Subcutaneous abdominal adipose tissue (tissue), 5 donors: Measurements from ENCODE around the gene LIN54.
A peak's percentile ranks its signal among the peaks of the same experiment; 100 is the strongest.
"Not testable (repeated sequence)": the region's sequence is repeated elsewhere in the genome, so short reads cannot be mapped to it uniquely, and the experiment has no call there.

Experiments used
- H3K27ac ChIP-seq: one replicate; pipeline ENCODE4 v1.7.0; 2013; ENCODE audit warnings: low read depth, mild to moderate bottlenecking, inconsistent platforms, low read length, moderate library complexity
- H3K27me3 ChIP-seq, 5 donors: one replicate each; pipeline ENCODE4 v1.7.0; 2013; ENCODE audit warnings: low read length in 5 of 5, inconsistent platforms in 1 of 5; ENCODE audit not compliant: control insufficient read depth in 5 of 5, insufficient read depth in 4 of 5
- H3K36me3 ChIP-seq, 5 donors: one replicate each; pipeline ENCODE4 v1.7.0; 2013; ENCODE audit warnings: low read length in 5 of 5; ENCODE audit not compliant: control insufficient read depth in 5 of 5, insufficient read depth in 5 of 5
- H3K4me1 ChIP-seq, 5 donors: one replicate each; pipeline ENCODE4 v1.7.0; 2013; ENCODE audit warnings: low read length in 5 of 5, mild to moderate bottlenecking in 3 of 5, moderate library complexity in 1 of 5; ENCODE audit not compliant: control insufficient read depth in 5 of 5, insufficient read depth in 5 of 5
- H3K4me3 ChIP-seq, 5 donors: one replicate each; pipeline ENCODE4 v1.7.0; 2013; ENCODE audit warnings: low read length in 5 of 5, low read depth in 1 of 5
- H3K9ac ChIP-seq, 5 donors: one replicate each; pipeline ENCODE4 v1.7.0; 2013; ENCODE audit warnings: low read length in 5 of 5, mild to moderate bottlenecking in 4 of 5, moderate library complexity in 3 of 5
- H3K9me3 ChIP-seq, 5 donors: one replicate each; pipeline ENCODE4 v1.7.0; 2013; ENCODE audit warnings: low read length in 5 of 5; ENCODE audit not compliant: control insufficient read depth in 5 of 5
- donor health status: healthy.
- donor health status: healthy.
- donor health status: healthy.
- donor health status: healthy.
- donor health status: healthy.

LIN54 gene

GRCh38 chr4:83029688-83030087 is 19.1 kb upstream of the LIN54 start:
- H3K9ac ChIP-seq = no peak overlapping the region
- H3K9me3 ChIP-seq = peaks cover 0 to 11% (median 6%) of the 10 kb centered on the region in 5 donors
- H3K27ac ChIP-seq = no peak overlapping the region
- no peak overlapping the region for H3K4me3 ChIP-seq
- peaks cover 0 to 1% (median 0%) of the 10 kb centered on the region in 5 donors for H3K4me1 ChIP-seq
- peaks cover 0 to under 1% (median 0%) of the 10 kb centered on the region in 5 donors for H3K27me3 ChIP-seq
- no peaks in the 10 kb centered on the region for H3K36me3 ChIP-seq

DNA sequence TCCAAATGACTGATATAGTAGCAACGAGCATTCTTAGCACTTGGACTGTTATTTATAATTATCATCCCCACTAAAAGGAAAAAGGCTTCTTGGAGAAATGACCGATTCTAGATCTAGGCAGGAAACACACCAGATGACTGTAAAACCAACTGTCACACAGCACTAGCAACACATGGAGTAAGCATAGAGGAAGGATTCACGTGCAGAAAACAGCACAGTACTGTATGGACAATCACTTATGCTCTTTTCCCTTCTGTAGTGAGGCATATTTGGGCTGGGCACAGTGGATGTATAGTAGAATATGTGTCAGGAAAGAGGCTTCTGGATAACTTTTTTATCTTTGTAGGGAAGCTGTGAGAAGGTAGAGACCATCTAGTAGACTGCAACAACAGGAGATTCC is 18.4 kb upstream of the LIN54 start:
- H3K9me3 ChIP-seq = peaks cover 0 to 15% (median 9%) of the 10 kb centered on the region in 5 donors
- no peaks in the 10 kb centered on the region for H3K4me1 ChIP-seq
- no peaks in the 10 kb centered on the region for H3K27me3 ChIP-seq
- no peaks in the 10 kb centered on the region for H3K36me3 ChIP-seq
- H3K4me3 ChIP-seq = no peak overlapping the region
- no peak overlapping the region for H3K9ac ChIP-seq
- H3K27ac ChIP-seq = no peak overlapping the region

DNA sequence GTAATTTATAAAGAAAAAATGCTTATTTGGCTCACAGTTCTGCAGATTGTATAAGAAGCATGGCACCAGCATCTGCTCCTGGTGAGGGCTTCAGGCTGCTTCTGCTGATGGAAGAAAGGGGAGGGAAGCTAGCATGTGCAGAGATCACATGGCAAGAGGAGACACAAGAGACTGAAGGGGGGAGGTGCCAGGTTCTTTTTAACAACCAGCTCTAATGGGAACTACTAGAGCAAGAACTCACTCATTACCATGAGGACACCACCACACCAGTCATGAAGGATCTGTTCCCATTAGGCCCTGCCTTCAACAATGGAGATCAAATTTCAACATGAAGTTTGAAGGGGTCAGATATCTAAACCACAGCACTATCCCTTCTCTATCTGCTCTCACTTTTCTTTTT is 14.9 kb upstream of the LIN54 start:
- peaks cover 0 to 18% (median 10%) of the 10 kb centered on the region in 5 donors for H3K9me3 ChIP-seq
- no peak overlapping the region for H3K27ac ChIP-seq
- H3K27me3 ChIP-seq = no peaks in the 10 kb centered on the region
- no peak overlapping the region for H3K4me3 ChIP-seq
- no peaks in the 10 kb centered on the region for H3K4me1 ChIP-seq
- H3K36me3 ChIP-seq = no peaks in the 10 kb centered on the region
- H3K9ac ChIP-seq = no peak overlapping the region

GRCh38 chr4:83024233-83024632 is 13.6 kb upstream of the LIN54 start:
- no peaks in the 10 kb centered on the region for H3K4me1 ChIP-seq
- H3K36me3 ChIP-seq = no peaks in the 10 kb centered on the region
- H3K4me3 ChIP-seq = no peak overlapping the region
- H3K9ac ChIP-seq = no peak overlapping the region
- H3K27me3 ChIP-seq = no peaks in the 10 kb centered on the region
- H3K9me3 ChIP-seq = peaks cover 0 to 18% (median 10%) of the 10 kb centered on the region in 5 donors
- H3K27ac ChIP-seq = no peak overlapping the region

DNA sequence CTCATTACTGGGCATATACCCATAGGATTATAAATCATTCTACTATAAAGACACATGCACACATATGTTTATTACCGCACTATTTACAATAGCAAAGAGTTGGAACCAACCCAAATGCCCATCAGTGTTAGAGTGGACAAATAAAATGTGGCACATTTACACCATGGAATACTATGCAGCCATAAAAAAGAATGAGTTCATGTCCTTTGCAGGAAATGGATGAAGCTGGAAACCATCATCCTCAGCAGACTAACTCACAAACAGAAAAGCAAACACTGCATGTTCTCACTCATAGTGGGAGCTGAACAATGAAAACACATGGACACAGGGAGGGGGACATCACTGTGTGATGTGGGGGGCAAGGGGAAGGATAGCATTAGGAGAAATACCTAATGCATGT is 13.0 kb upstream of the LIN54 start:
- not testable (repeated sequence) for H3K27ac ChIP-seq, H3K4me1 ChIP-seq, H3K27me3 ChIP-seq, H3K9ac ChIP-seq, H3K36me3 ChIP-seq, H3K4me3 ChIP-seq
- H3K9me3 ChIP-seq = peaks cover 0 to 18% (median 10%) of the 10 kb centered on the region in 5 donors

GRCh38 chr4:83022724-83023450 is 12.3 kb upstream of the LIN54 start:
- no peak overlapping the region for H3K4me3 ChIP-seq
- no peaks in the 10 kb centered on the region for H3K4me1 ChIP-seq
- H3K36me3 ChIP-seq = no peaks in the 10 kb centered on the region
- H3K27ac ChIP-seq = no peak overlapping the region
- H3K9me3 ChIP-seq = peaks cover 0 to 18% (median 10%) of the 10 kb centered on the region in 5 donors
- no peaks in the 10 kb centered on the region for H3K27me3 ChIP-seq
- no peak overlapping the region for H3K9ac ChIP-seq

- Histone ChIP-seq H3K9ac (no peak overlapping the region), H3K9me3 (peaks cover 0 to 13% (median 4%) of the 10 kb centered on the region in 5 donors), H3K27me3 (no peaks in the 10 kb centered on the region)
Observed at GRCh38 chr4:83019794-83020494, 9.3 kb upstream of the LIN54 start.

GRCh38 chr4:83013902-83014301 is 3.3 kb upstream of the LIN54 start:
- H3K4me1 ChIP-seq = peaks cover 6 to 36% (median 32%) of the 10 kb centered on the region in 5 donors
- peak overlapping the region in 2 of 5 donors; percentile 41 to 79 for H3K9ac ChIP-seq
- H3K27me3 ChIP-seq = no peaks in the 10 kb centered on the region
- H3K36me3 ChIP-seq = no peaks in the 10 kb centered on the region
- no peak overlapping the region for H3K27ac ChIP-seq
- peak overlapping the region in 4 of 5 donors; percentile 69 to 93 (median 82) for H3K4me3 ChIP-seq
- no peaks in the 10 kb centered on the region for H3K9me3 ChIP-seq

More at GRCh38 chr4:83019794-83020494, 9.3 kb upstream of the LIN54 start:
- Histone ChIP-seq H3K4me1 (no peaks in the 10 kb centered on the region), H3K27ac (no peak overlapping the region), H3K36me3 (no peaks in the 10 kb centered on the region), H3K4me3 (no peak overlapping the region)

- no peaks in the 10 kb centered on the region for H3K27me3 ChIP-seq
- no peaks in the 10 kb centered on the region for H3K36me3 ChIP-seq
- H3K9me3 ChIP-seq = no peaks in the 10 kb centered on the region
- peaks cover 6 to 36% (median 32%) of the 10 kb centered on the region in 5 donors for H3K4me1 ChIP-seq
- peak overlapping the region; percentile 3 to 79 (median 59) for H3K9ac ChIP-seq
- H3K4me3 ChIP-seq = peak overlapping the region; percentile 69 to 93 (median 83)
- peak overlapping the region; percentile 26 for H3K27ac ChIP-seq
Observed at GRCh38 chr4:83013420-83013867, 2.8 kb upstream of the LIN54 start.
